ENCODE data around the gene PTEN. TPM values are rescaled to one million over a fixed set of nuclear protein-coding genes. Genes with fewer than 3 reads are reported as not detected.

PTEN gene
- total RNA-seq, 1 donor from 2014 or later: 69.3 TPM

- peaks cover 2% of the 10 kb centered on the region for H3K36me3 Mint-ChIP-seq (ENCODE audit: unreplicated experiment)
- peaks cover 4% of the 10 kb centered on the region for H3K9me3 Mint-ChIP-seq (ENCODE audit: unreplicated experiment)
- H3K27me3 Mint-ChIP-seq (ENCODE audit: unreplicated experiment): no peaks in the 10 kb centered on the region
- DNase-seq (ENCODE audit: extremely low spot score, unreplicated experiment): no peak
- no peak for TF ChIP-seq CTCF (IDR thresholded peaks at IDR 0.05)
- no peak overlapping the region for H3K4me3 Mint-ChIP-seq (ENCODE audit: unreplicated experiment)
- no peak overlapping the region for H3K27ac Mint-ChIP-seq (ENCODE audit: unreplicated experiment)
- peaks cover 25% of the 10 kb centered on the region for H3K4me1 Mint-ChIP-seq (ENCODE audit: unreplicated experiment)
Observed at GRCh38 chr10:87974130-87974529, 110.7 kb downstream of the PTEN start.

- no peak for DNase-seq (ENCODE audit: extremely low spot score, unreplicated experiment)
- Mint-ChIP-seq H3K9me3 (ENCODE audit: unreplicated experiment) (peaks cover 4% of the 10 kb centered on the region), H3K4me3 (ENCODE audit: unreplicated experiment) (no peak overlapping the region), H3K27me3 (ENCODE audit: unreplicated experiment) (no peaks in the 10 kb centered on the region), H3K27ac (ENCODE audit: unreplicated experiment) (no peak overlapping the region), H3K4me1 (ENCODE audit: unreplicated experiment) (peaks cover 18% of the 10 kb centered on the region), H3K36me3 (ENCODE audit: unreplicated experiment) (peaks cover 2% of the 10 kb centered on the region)
- no peak for TF ChIP-seq CTCF (IDR thresholded peaks at IDR 0.05)
Observed at GRCh38 chr10:87974769-87975168, 111.3 kb downstream of the PTEN start.

- Mint-ChIP-seq H3K27me3 (ENCODE audit: unreplicated experiment) (no peaks in the 10 kb centered on the region), H3K36me3 (ENCODE audit: unreplicated experiment) (peaks cover 2% of the 10 kb centered on the region), H3K4me3 (ENCODE audit: unreplicated experiment) (no peak overlapping the region), H3K9me3 (ENCODE audit: unreplicated experiment) (peaks cover 4% of the 10 kb centered on the region), H3K4me1 (ENCODE audit: unreplicated experiment) (peaks cover 13% of the 10 kb centered on the region), H3K27ac (ENCODE audit: unreplicated experiment) (no peak overlapping the region)
- no peak for DNase-seq (ENCODE audit: extremely low spot score, unreplicated experiment)
- no peak for TF ChIP-seq CTCF (IDR thresholded peaks at IDR 0.05)
Observed at GRCh38 chr10:87976101-87976743, 112.8 kb downstream of the PTEN start.

GRCh38 chr10:87978166-87978565 lies 114.7 kb downstream of the PTEN start:
- H3K4me1 Mint-ChIP-seq (ENCODE audit: unreplicated experiment): peaks cover 8% of the 10 kb centered on the region
- H3K4me3 Mint-ChIP-seq (ENCODE audit: unreplicated experiment): no peak overlapping the region
- no peak for DNase-seq (ENCODE audit: extremely low spot score, unreplicated experiment)
- no peak for TF ChIP-seq CTCF (IDR thresholded peaks at IDR 0.05)
- H3K27me3 Mint-ChIP-seq (ENCODE audit: unreplicated experiment): no peaks in the 10 kb centered on the region
- no peaks in the 10 kb centered on the region for H3K36me3 Mint-ChIP-seq (ENCODE audit: unreplicated experiment)
- H3K27ac Mint-ChIP-seq (ENCODE audit: unreplicated experiment): no peak overlapping the region
- peaks cover 4% of the 10 kb centered on the region for H3K9me3 Mint-ChIP-seq (ENCODE audit: unreplicated experiment)

GRCh38 chr10:87979847-87980246 lies 116.4 kb downstream of the PTEN start:
- H3K9me3 Mint-ChIP-seq (ENCODE audit: unreplicated experiment): peaks cover 10% of the 10 kb centered on the region

More at GRCh38 chr10:87979847-87980246, 116.4 kb downstream of the PTEN start:
- Mint-ChIP-seq H3K4me3 (ENCODE audit: unreplicated experiment) (no peak overlapping the region), H3K27ac (ENCODE audit: unreplicated experiment) (no peak overlapping the region), H3K27me3 (ENCODE audit: unreplicated experiment) (no peaks in the 10 kb centered on the region), H3K36me3 (ENCODE audit: unreplicated experiment) (peaks cover 4% of the 10 kb centered on the region), H3K4me1 (ENCODE audit: unreplicated experiment) (no peaks in the 10 kb centered on the region)
- no peak for DNase-seq (ENCODE audit: extremely low spot score, unreplicated experiment)
- TF ChIP-seq CTCF (IDR thresholded peaks at IDR 0.05): no peak
